ENCODE results near the gene AHNAK2.

The AHNAK2 gene

DNA sequence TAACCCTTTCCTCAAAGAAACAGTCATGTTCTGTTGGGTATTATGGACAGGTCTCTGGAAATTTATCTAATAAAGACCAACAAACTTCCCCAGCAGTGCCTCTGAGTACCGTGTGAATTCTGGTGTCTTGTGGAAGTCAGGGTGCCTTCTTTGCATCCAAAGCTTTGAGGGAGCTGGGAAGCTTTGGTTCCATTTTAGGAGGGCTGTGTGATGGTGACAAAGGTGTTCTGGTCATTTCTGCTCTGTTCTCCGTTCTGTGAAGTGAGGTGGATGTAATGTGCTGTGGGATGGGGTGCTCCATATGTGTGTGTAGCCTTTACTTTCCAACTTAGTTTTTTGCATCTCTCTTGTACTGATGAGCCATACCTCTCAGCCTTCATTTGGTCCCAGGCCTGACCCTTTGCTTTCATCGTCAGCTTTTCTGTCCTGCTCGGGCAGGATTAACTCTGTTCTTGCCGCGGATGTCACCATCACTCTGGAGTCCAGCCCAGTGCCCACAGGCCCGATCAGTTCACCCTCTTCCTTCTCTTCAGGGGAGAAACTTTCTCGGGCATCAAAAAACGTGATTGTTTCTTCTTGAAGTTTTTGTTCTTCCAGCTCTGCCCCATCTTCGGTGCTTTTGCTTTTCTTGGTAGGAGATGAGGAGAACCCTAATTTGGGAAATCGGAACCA, 40.3 kb downstream of the AHNAK2 start:
- no peak for DNase-seq (ENCODE audit: low read depth)
- H3K4me3 ChIP-seq (ENCODE audit: low read depth, low read length), result no peak overlapping the region

DNA sequence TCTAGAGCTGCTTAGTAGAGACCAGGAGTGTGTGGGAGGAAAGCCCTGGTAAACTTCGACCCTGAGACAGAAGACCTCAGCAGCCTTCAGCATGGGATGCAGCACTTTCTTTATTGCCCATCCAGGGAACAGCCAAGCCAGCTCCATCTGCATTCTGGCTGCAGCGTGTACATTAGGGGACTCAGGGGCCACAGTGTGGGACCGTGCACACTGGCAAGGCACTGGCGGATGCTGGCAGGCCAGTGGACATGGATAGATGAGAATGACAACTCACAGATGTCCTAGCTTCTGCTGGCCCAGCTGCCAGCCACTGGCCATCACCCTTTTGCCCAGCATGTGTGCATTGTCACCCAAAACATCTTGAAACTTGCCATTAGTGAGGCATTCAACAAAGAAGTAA, 41.0 kb downstream of the AHNAK2 start:
- TF ChIP-seq MYC (IDR thresholded peaks at IDR 0.05; ENCODE audit: low read depth, low read length), result no peak
- TF ChIP-seq, protein P1, sequence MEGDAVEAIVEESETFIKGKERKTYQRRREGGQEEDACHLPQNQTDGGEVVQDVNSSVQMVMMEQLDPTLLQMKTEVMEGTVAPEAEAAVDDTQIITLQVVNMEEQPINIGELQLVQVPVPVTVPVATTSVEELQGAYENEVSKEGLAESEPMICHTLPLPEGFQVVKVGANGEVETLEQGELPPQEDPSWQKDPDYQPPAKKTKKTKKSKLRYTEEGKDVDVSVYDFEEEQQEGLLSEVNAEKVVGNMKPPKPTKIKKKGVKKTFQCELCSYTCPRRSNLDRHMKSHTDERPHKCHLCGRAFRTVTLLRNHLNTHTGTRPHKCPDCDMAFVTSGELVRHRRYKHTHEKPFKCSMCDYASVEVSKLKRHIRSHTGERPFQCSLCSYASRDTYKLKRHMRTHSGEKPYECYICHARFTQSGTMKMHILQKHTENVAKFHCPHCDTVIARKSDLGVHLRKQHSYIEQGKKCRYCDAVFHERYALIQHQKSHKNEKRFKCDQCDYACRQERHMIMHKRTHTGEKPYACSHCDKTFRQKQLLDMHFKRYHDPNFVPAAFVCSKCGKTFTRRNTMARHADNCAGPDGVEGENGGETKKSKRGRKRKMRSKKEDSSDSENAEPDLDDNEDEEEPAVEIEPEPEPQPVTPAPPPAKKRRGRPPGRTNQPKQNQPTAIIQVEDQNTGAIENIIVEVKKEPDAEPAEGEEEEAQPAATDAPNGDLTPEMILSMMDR (IDR thresholded peaks at IDR 0.05; ENCODE audit: low read depth, low read length), result no peak
- TF ChIP-seq, protein P2, sequence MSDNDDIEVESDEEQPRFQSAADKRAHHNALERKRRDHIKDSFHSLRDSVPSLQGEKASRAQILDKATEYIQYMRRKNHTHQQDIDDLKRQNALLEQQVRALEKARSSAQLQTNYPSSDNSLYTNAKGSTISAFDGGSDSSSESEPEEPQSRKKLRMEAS (IDR thresholded peaks at IDR 0.05; ENCODE audit: low read depth, low read length), result no peak
- no peak for TF ChIP-seq POLR2A (IDR thresholded peaks at IDR 0.05; ENCODE audit: extremely low read depth, insufficient read length)
- no peak overlapping the region for H3K4me3 ChIP-seq (ENCODE audit: low read depth, low read length)
- no peak for DNase-seq (ENCODE audit: low read depth)

More for the DNA sequence above, 40.3 kb downstream of the AHNAK2 start:
- TF ChIP-seq, protein P2 (IDR thresholded peaks at IDR 0.05; ENCODE audit: low read depth, low read length), result no peak
- TF ChIP-seq MYC (IDR thresholded peaks at IDR 0.05; ENCODE audit: low read depth, low read length), result no peak
- no peak for TF ChIP-seq POLR2A (IDR thresholded peaks at IDR 0.05; ENCODE audit: extremely low read depth, insufficient read length)
- TF ChIP-seq, protein P1 (IDR thresholded peaks at IDR 0.05; ENCODE audit: low read depth, low read length), result no peak

DNA sequence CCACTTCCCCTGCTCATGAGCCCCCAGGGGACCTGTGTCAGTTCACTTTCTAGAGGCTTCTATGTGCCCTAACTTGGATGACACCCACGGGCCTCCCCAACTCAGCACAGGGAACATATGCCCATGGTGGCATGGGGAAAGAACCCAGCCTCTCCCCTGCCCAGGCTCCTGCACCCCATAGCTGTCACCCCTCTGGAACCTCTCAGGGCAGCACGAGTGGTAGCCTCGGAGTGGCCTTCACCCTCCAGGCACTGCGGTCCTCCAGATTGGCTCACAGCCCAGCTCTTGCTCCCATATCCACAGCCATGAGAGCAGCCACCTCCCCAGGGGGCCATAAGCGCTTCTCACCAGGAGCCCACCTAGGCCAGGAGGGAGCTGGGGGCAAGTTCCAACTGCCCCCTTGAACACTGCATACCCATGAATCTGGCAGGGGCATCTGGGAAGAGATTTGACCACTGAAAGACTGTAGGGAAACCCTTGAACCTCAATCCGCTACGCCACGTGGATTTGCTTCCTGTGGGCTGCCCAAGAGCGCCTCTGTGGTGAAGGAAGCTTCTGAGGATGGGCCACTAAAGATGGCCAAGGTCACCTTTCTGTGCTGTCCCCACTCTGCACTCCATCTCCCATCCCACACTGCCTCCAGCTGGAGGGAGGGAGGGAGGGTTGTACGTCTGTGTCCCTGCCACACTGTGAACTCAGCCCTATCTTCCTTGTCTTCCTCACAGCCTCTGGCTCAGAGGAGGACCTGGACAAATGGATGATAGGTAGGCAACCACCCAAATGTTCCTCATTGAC, 41.6 kb downstream of the AHNAK2 start:
- DNase-seq (ENCODE audit: low read depth), result no peak
- TF ChIP-seq, protein P2 (IDR thresholded peaks at IDR 0.05; ENCODE audit: low read depth, low read length), result no peak
- no peak for TF ChIP-seq POLR2A (IDR thresholded peaks at IDR 0.05; ENCODE audit: extremely low read depth, insufficient read length)
- no peak overlapping the region for H3K4me3 ChIP-seq (ENCODE audit: low read depth, low read length)

DNA sequence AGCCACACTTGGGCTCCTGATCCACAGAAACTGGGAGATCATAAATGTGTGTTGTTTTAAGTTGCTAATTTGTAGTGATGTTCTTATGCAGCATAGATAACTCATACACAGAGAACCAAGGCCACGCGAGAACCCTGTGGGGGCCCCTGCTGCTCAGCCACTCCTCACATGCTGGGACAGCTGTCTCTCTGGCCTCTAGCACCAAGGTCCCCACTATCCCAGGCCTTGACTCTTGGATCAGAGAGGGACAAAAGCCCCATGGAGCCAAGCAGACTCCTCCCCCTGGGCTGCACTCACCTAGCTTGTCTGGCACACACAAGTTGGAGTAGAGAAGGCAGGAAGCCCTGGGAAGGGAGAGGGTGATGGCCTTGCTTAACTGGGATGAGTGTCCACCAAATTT, 42.2 kb downstream of the AHNAK2 start:
- no peak for DNase-seq (ENCODE audit: low read depth)
- H3K4me3 ChIP-seq (ENCODE audit: low read depth, low read length), result no peak overlapping the region
- TF ChIP-seq MYC (IDR thresholded peaks at IDR 0.05; ENCODE audit: low read depth, low read length), result no peak
- TF ChIP-seq, protein P2 (IDR thresholded peaks at IDR 0.05; ENCODE audit: low read depth, low read length), result no peak
- TF ChIP-seq, protein P1 (IDR thresholded peaks at IDR 0.05; ENCODE audit: low read depth, low read length), result no peak
- no peak for TF ChIP-seq POLR2A (IDR thresholded peaks at IDR 0.05; ENCODE audit: extremely low read depth, insufficient read length)

DNA sequence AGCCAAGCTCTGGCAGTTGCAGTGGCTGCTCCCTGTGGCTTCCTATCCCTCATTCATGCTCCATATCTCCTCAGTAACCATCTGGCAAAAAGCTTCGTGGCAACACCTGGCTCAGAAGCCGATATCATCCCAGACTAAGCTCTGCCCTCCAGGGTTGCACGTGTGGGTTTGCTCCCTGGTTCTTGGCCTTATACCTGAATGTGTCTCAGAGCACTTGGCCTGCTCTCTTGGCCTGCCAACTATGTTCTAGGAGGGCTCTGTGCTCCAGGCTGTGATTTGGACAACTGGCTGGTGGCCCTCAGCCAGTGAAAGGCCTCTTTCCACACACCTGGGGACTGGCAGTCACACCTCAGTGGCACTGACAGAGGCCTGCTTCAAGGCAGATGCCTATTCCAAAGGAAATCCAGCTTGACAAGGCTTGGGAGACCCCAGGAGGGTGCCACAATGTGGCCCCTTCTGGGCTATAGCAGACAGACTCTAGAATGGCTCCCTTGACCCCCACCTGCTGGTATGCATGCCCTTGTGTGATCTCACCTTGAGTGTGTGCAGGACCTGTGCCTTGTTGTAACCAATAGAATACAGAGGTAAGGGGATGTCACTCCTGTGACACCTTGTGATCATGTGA, 43.0 kb downstream of the AHNAK2 start:
- TF ChIP-seq, protein P1 (IDR thresholded peaks at IDR 0.05; ENCODE audit: low read depth, low read length), result no peak
- TF ChIP-seq, protein P2 (IDR thresholded peaks at IDR 0.05; ENCODE audit: low read depth, low read length), result no peak
- TF ChIP-seq MYC (IDR thresholded peaks at IDR 0.05; ENCODE audit: low read depth, low read length) (no peak), POLR2A (IDR thresholded peaks at IDR 0.05; ENCODE audit: extremely low read depth, insufficient read length) (no peak)
- DNase-seq (ENCODE audit: low read depth), result no peak

More for the DNA sequence above, 43.0 kb downstream of the AHNAK2 start:
- H3K4me3 ChIP-seq (ENCODE audit: low read depth, low read length), result no peak overlapping the region

Measured in NB4 (cell line).